ENCODE measurements around the gene HIF1A. TPM values are rescaled to one million over a fixed set of nuclear protein-coding genes. Genes with fewer than 3 reads are reported as not detected.
A peak's percentile ranks its signal among the peaks of the same experiment; 100 is the strongest.

The HIF1A gene
- total and polyA plus RNA-seq, 7 donors, result 4.3 to 32.4 (median 17.4) TPM

DNA sequence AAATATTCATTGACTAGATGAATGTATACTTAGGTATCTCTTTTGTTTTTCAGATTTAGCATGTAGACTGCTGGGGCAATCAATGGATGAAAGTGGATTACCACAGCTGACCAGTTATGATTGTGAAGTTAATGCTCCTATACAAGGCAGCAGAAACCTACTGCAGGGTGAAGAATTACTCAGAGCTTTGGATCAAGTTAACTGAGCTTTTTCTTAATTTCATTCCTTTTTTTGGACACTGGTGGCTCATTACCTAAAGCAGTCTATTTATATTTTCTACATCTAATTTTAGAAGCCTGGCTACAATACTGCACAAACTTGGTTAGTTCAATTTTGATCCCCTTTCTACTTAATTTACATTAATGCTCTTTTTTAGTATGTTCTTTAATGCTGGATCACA is 51.6 kb downstream of the HIF1A start:
- Histone ChIP-seq H3K27me3 (ENCODE audit: insufficient read depth in 3 of 3, low read length in 2 of 3) (no peaks in the 10 kb centered on the region), H3K27ac (peak overlapping the region; percentile 10), H3K9me3 (no peaks in the 10 kb centered on the region), H3K4me1 (peaks cover 29% of the 10 kb centered on the region), H3K4me3 (no peak overlapping the region), H3K36me3 (ENCODE audit: insufficient read depth in 1 of 2, low read depth in 1 of 2) (peaks cover 0 to 45% of the 10 kb centered on the region in 2 donors)
- no peak for DNase-seq
- TF ChIP-seq, protein P1, sequence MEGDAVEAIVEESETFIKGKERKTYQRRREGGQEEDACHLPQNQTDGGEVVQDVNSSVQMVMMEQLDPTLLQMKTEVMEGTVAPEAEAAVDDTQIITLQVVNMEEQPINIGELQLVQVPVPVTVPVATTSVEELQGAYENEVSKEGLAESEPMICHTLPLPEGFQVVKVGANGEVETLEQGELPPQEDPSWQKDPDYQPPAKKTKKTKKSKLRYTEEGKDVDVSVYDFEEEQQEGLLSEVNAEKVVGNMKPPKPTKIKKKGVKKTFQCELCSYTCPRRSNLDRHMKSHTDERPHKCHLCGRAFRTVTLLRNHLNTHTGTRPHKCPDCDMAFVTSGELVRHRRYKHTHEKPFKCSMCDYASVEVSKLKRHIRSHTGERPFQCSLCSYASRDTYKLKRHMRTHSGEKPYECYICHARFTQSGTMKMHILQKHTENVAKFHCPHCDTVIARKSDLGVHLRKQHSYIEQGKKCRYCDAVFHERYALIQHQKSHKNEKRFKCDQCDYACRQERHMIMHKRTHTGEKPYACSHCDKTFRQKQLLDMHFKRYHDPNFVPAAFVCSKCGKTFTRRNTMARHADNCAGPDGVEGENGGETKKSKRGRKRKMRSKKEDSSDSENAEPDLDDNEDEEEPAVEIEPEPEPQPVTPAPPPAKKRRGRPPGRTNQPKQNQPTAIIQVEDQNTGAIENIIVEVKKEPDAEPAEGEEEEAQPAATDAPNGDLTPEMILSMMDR (IDR thresholded peaks at IDR 0.05), result no peak
- intact Hi-C loops (cut with DNase I), result loop anchor here in 1 of 2 donors (5.0 kb wide), 1 partner anchor 50 kb away; the partner anchor contains the start of gene HIF1A
- ATAC-seq, result no peak

DNA sequence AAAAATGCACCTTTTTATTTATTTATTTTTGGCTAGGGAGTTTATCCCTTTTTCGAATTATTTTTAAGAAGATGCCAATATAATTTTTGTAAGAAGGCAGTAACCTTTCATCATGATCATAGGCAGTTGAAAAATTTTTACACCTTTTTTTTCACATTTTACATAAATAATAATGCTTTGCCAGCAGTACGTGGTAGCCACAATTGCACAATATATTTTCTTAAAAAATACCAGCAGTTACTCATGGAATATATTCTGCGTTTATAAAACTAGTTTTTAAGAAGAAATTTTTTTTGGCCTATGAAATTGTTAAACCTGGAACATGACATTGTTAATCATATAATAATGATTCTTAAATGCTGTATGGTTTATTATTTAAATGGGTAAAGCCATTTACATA is 52.0 kb downstream of the HIF1A start:
- no peaks in the 10 kb centered on the region for H3K9me3 ChIP-seq
- H3K27me3 ChIP-seq (ENCODE audit: insufficient read depth in 3 of 3, low read length in 2 of 3), result no peaks in the 10 kb centered on the region
- H3K4me1 ChIP-seq, result peaks cover 32% of the 10 kb centered on the region
- no peak for ATAC-seq
- no peak overlapping the region for H3K27ac ChIP-seq
- 87 to 94% (median 91%) methylated on average over 3 of the region's 3 CpGs for WGBS, 3 donors
- intact Hi-C loops (cut with DNase I), result loop anchor here in 1 of 2 donors (5.0 kb wide), 1 partner anchor 50 kb away; the partner anchor contains the start of gene HIF1A
- H3K36me3 ChIP-seq (ENCODE audit: insufficient read depth in 1 of 2, low read depth in 1 of 2), result peaks cover 0 to 40% of the 10 kb centered on the region in 2 donors
- TF ChIP-seq, protein P1 (IDR thresholded peaks at IDR 0.05), result no peak
- no peak for DNase-seq
- no peak overlapping the region for H3K4me3 ChIP-seq

GRCh38 chr14:61749264-61749663 is 54.0 kb downstream of the HIF1A start:
- H3K4me1 ChIP-seq, result peaks cover 32% of the 10 kb centered on the region
- DNase-seq, result no peak
- H3K9me3 ChIP-seq, result no peaks in the 10 kb centered on the region
- TF ChIP-seq, protein P1 (IDR thresholded peaks at IDR 0.05), result no peak
- H3K27ac ChIP-seq, result peak overlapping the region; percentile 92
- peak overlapping the region; percentile 68 for H3K4me3 ChIP-seq
- H3K36me3 ChIP-seq (ENCODE audit: insufficient read depth in 1 of 2, low read depth in 1 of 2), result peaks cover 0 to 28% of the 10 kb centered on the region in 2 donors
- WGBS, 3 donors, result 12 to 36% (median 17%) methylated on average over 3 of the region's 3 CpGs
- H3K27me3 ChIP-seq (ENCODE audit: insufficient read depth in 3 of 3, low read length in 2 of 3), result no peaks in the 10 kb centered on the region
- intact Hi-C loops (cut with DNase I), result loop anchor here in 1 of 2 donors (5.0 kb wide), 1 partner anchor 52 kb away; the partner anchor contains the start of gene HIF1A
- peak in 2 of 4 donors; percentile 29 to 37 for ATAC-seq

- DNase-seq, result no peak
- peak overlapping the region; percentile 92 for H3K27ac ChIP-seq
- H3K9me3 ChIP-seq, result no peaks in the 10 kb centered on the region
- intact Hi-C loops (cut with DNase I), result loop anchor here in 1 of 2 donors (5.0 kb wide), 1 partner anchor 53 kb away; the partner anchor contains the start of gene HIF1A
- TF ChIP-seq, protein P1 (IDR thresholded peaks at IDR 0.05), result no peak
- peak overlapping the region; percentile 68 for H3K4me3 ChIP-seq
- peak; percentile 44 to 72 (median 50) for ATAC-seq
- 25 to 39% (median 31%) methylated on average over 3 of the region's 3 CpGs for WGBS, 3 donors
- H3K36me3 ChIP-seq (ENCODE audit: insufficient read depth in 1 of 2, low read depth in 1 of 2), result peaks cover 0 to 27% of the 10 kb centered on the region in 2 donors
- peaks cover 32% of the 10 kb centered on the region for H3K4me1 ChIP-seq
- no peaks in the 10 kb centered on the region for H3K27me3 ChIP-seq (ENCODE audit: insufficient read depth in 3 of 3, low read length in 2 of 3)
Measured at GRCh38 chr14:61749867-61750266, 54.6 kb downstream of the HIF1A start.

Data from psoas muscle (tissue), 8 donors.